Thyroid gland (tissue), 4 donors: ENCODE measurements around the gene BCL6B.

Experiments
- POLR2A ChIP-seq, 2 donors: fragments of 450-650 bp; IDR thresholded peaks; one replicate each; pipeline ENCODE4 v1.6.1; 2017; ENCODE audit warnings: antibody characterized with exemption in 2 of 2, mild to moderate bottlenecking in 2 of 2, moderate library complexity in 1 of 2
- TF ChIP-seq, protein P1 (sequence below), 6 experiments: fragments of 200-600 bp in 3 of 6; fragments of 450-650 bp in 3 of 6; sonication (generic) in 3 of 6; IDR thresholded peaks; one replicate each; pipeline ENCODE4 v1.5.1; 2016 to 2019; ENCODE audit warnings: antibody characterized with exemption in 6 of 6, mild to moderate bottlenecking in 2 of 6, inconsistent platforms in 1 of 6, moderate library complexity in 1 of 6

DNA sequence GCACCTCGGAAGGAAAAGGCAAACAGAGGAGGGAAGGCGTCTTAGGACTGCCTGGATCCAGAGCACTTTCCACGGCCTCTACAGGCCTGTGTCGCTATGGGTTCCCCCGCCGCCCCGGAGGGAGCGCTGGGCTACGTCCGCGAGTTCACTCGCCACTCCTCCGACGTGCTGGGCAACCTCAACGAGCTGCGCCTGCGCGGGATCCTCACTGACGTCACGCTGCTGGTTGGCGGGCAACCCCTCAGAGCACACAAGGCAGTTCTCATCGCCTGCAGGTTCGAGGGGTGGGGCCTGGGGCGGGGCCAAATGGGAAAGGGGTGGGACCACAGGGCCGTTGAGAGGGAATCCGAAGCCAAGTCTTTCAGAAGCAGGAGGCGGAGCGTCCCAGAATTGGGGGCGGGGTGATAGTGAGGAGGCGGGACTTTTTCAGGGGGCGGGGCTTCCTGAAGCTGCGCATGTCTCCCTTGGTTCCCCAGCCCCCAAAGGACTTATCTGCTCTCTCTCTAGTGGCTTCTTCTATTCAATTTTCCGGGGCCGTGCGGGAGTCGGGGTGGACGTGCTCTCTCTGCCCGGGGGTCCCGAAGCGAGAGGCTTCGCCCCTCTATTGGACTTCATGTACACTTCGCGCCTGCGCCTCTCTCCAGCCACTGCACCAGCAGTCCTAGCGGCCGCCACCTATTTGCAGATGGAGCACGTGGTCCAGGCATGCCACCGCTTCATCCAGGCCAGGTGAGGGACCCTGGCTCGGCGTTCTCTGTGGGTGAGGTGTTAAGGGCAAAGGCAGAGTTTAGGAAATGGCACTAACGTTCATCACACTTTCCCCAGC, 939 bp downstream of the BCL6B start:
- TF ChIP-seq, protein P1, sequence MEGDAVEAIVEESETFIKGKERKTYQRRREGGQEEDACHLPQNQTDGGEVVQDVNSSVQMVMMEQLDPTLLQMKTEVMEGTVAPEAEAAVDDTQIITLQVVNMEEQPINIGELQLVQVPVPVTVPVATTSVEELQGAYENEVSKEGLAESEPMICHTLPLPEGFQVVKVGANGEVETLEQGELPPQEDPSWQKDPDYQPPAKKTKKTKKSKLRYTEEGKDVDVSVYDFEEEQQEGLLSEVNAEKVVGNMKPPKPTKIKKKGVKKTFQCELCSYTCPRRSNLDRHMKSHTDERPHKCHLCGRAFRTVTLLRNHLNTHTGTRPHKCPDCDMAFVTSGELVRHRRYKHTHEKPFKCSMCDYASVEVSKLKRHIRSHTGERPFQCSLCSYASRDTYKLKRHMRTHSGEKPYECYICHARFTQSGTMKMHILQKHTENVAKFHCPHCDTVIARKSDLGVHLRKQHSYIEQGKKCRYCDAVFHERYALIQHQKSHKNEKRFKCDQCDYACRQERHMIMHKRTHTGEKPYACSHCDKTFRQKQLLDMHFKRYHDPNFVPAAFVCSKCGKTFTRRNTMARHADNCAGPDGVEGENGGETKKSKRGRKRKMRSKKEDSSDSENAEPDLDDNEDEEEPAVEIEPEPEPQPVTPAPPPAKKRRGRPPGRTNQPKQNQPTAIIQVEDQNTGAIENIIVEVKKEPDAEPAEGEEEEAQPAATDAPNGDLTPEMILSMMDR (IDR thresholded peaks at IDR 0.05), result no peak
- TF ChIP-seq POLR2A (IDR thresholded peaks at IDR 0.05), result peak in 1 of 2 donors; percentile 68
